Fibroblast of mammary gland (primary cell): ENCODE measurements around the gene MAPK12.

Experiments used
- DNase-seq: peaks from one replicate; pipeline ENCODE4 v3.0.0-alpha.2; 2010; ENCODE audit warnings: low read depth
- H3K4me3 ChIP-seq: 2 replicates; pipeline ENCODE4 v1.5.1; 2011; ENCODE audit warnings: low read depth, mild to moderate bottlenecking, low read length, moderate library complexity; ENCODE audit not compliant: control insufficient read depth
- CTCF ChIP-seq: conservative IDR thresholded peaks from 2 replicates; pipeline ENCODE4 v1.5.1; 2011; ENCODE audit warnings: low read depth, low read length, inconsistent platforms; ENCODE audit not compliant: control insufficient read depth, insufficient read depth

The MAPK12 gene

GRCh38 chr22:50299785-50300619 lies 38.5 kb upstream of the MAPK12 start:
- H3K4me3 ChIP-seq, result no peak overlapping the region
- no peak for DNase-seq
- no peak for TF ChIP-seq CTCF

- DNase-seq, result no peak
- no peak for TF ChIP-seq CTCF
- H3K4me3 ChIP-seq, result no peak overlapping the region
Measured at GRCh38 chr22:50298937-50299784, 37.7 kb upstream of the MAPK12 start.

DNA sequence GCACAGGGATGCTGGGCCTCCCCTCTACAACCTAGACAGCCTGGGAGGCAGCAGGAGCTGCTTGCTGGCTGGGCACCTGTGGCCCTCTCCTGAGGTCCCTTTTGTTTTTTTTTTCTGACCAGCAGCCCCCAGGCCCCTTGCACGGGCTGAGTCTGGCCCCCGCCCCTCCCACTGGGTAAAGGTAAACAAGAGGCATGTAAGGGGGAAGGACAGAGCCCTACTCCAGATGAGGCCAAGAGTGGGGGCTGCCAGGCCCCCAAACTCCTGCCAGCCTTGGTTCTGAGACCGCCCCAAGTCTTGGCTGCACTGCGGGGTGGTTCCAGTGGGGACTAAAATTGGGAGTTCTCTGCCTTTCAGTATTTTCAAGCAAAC lies 36.8 kb upstream of the MAPK12 start:
- no peak overlapping the region for H3K4me3 ChIP-seq

GRCh38 chr22:50297510-50298265 lies 36.2 kb upstream of the MAPK12 start:
- DNase-seq, result no peak
- H3K4me3 ChIP-seq, result no peak overlapping the region
- no peak for TF ChIP-seq CTCF

More for the DNA sequence above, 36.8 kb upstream of the MAPK12 start:
- no peak for TF ChIP-seq CTCF
- no peak for DNase-seq

- H3K4me3 ChIP-seq, result no peak overlapping the region
- no peak for TF ChIP-seq CTCF
- no peak for DNase-seq
Measured at GRCh38 chr22:50296658-50297490, 35.4 kb upstream of the MAPK12 start.

GRCh38 chr22:50294319-50294656 lies 32.8 kb upstream of the MAPK12 start:
- TF ChIP-seq CTCF, result no peak
- DNase-seq, result no peak
- no peak overlapping the region for H3K4me3 ChIP-seq
